Esophagus muscularis mucosa (tissue), 4 donors: Measurements from ENCODE around the gene POU5F2. TPM values are rescaled to one million over a fixed set of nuclear protein-coding genes. Genes with fewer than 3 reads are reported as not detected.

Source experiments
- DNase-seq: peaks from one replicate; pipeline ENCODE4 v3.0.0-alpha.2; 2017; ENCODE audit errors: extremely low spot score
- H3K27ac ChIP-seq, 4 donors: fragments of 200-600 bp; sonication (generic); replicated peaks in 1 of 4; 1 replicate in 3 of 4; 2 replicates in 1 of 4; pipeline ENCODE4 v1.5.1; 2016 to 2019; ENCODE audit warnings: mild to moderate bottlenecking in 1 of 4
- H3K27me3 ChIP-seq, 4 donors: fragments of 200-600 bp; sonication (generic); one replicate each; pipeline versions ENCODE4 v1.5.1 to v1.6.0; 2016 to 2019
- H3K36me3 ChIP-seq, 4 donors: fragments of 200-600 bp; sonication (generic); one replicate each; pipeline ENCODE4 v1.5.1; 2016 to 2019
- H3K4me1 ChIP-seq, 4 donors: fragments of 200-600 bp; sonication (generic); one replicate each; pipeline ENCODE4 v1.5.1; 2016 to 2019
- H3K4me3 ChIP-seq, 4 donors: fragments of 200-600 bp; sonication (generic); 1 replicate in 2 of 4; 2 replicates in 2 of 4; pipeline ENCODE4 v1.5.1; 2016 to 2019; ENCODE audit warnings: mild to moderate bottlenecking in 4 of 4, moderate library complexity in 1 of 4
- H3K9me3 ChIP-seq, 4 donors: fragments of 200-600 bp; sonication (generic); 1 replicate in 3 of 4; 2 replicates in 1 of 4; pipeline ENCODE4 v1.5.1; 2016 to 2019
- EP300 ChIP-seq: sonication (generic); formaldehyde crosslinking; IDR thresholded peaks from one replicate; pipeline ENCODE4 v1.6.1; 2017; ENCODE audit warnings: antibody characterized with exemption
- POLR2A ChIP-seq: fragments of 450-650 bp; IDR thresholded peaks from one replicate; pipeline ENCODE4 v1.6.1; 2017; ENCODE audit warnings: antibody characterized with exemption, moderate library complexity, mild to moderate bottlenecking, low read depth
- POLR2AphosphoS5 ChIP-seq, 2 donors: sonication (generic); formaldehyde crosslinking; IDR thresholded peaks; one replicate each; pipeline ENCODE4 v1.6.1; 2017; ENCODE audit warnings: antibody characterized with exemption in 2 of 2
- WGBS: methylation state at CpG from one replicate; pipeline ENCODE4 v1.1.5; 2018; 5-methylcytosine and 5-hydroxymethylcytosine counted together
- intact Hi-C: fragments of 100-400 bp; cut with DNase I; formaldehyde crosslinking; loops from one replicate; pipeline ENCODE4 v1.15.1; 2023
- total RNA-seq, 4 donors: library from RNA; depleted of rRNA; stranded (reverse); fragments of >200 nt; gene quantifications; one replicate each; pipeline versions ENCODE4 v1.1.0 to v1.2.1, GENCODE V29; 2016
- TF ChIP-seq, protein P1 (sequence below), 3 experiments: fragments of 200-600 bp in 2 of 3; fragments of 450-650 bp in 1 of 3; sonication (generic) in 2 of 3; IDR thresholded peaks; one replicate each; pipeline ENCODE4 v1.5.1; 2017 to 2019; ENCODE audit warnings: antibody characterized with exemption in 3 of 3, mild to moderate bottlenecking in 2 of 3, moderate library complexity in 1 of 3

The POU5F2 gene, protein sequence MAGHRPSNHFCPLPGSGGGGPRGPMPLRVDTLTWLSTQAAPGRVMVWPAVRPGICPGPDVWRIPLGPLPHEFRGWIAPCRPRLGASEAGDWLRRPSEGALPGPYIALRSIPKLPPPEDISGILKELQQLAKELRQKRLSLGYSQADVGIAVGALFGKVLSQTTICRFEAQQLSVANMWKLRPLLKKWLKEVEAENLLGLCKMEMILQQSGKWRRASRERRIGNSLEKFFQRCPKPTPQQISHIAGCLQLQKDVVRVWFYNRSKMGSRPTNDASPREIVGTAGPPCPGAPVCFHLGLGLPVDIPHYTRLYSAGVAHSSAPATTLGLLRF
- 1 to 10 TPM in 3 of 4 donors, under 1 TPM in 1; 0.52 to 2.5 (median 1.2) TPM for total RNA-seq

DNA sequence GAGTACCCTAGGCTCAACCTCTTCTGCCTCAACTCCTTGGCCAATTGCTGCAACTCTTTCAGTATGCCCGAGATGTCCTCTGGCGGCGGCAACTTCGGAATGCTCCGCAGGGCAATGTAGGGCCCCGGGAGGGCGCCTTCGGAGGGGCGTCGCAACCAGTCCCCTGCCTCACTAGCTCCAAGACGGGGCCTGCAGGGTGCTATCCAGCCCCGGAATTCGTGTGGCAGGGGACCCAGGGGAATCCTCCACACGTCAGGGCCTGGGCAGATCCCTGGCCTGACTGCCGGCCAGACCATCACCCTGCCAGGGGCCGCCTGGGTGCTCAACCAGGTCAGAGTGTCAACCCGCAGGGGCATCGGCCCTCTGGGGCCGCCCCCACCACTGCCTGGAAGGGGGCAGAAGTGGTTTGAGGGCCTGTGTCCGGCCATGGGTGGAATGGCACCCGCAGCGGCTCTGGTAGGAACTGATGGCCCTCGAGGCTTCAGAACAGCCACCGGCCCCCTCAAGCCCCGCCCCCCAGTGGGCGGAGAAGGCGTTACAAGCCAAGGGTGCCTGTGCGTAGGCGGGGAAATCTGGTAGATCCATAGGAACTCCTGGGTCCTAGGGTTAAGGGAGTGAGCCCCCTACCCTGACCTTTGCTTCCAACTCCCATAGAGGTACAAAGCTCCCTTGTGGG is at the start of gene POU5F2:
POU5F2 (minus strand) TSS at position 465 of the 676 bp plus-strand sequence; CDS start at position 428, 37 bp downstream.
- intact Hi-C loops, result no loop called here
- no peak within 1 kb of the TSS for H3K4me3 ChIP-seq
- H3K9me3 ChIP-seq, result no peaks in the 10 kb centered on the region
- no peaks in the 10 kb centered on the region for H3K27me3 ChIP-seq
- peaks cover 0 to 14% (median 6%) of the 10 kb centered on the region in 4 donors for H3K36me3 ChIP-seq
- TF ChIP-seq, protein P1, sequence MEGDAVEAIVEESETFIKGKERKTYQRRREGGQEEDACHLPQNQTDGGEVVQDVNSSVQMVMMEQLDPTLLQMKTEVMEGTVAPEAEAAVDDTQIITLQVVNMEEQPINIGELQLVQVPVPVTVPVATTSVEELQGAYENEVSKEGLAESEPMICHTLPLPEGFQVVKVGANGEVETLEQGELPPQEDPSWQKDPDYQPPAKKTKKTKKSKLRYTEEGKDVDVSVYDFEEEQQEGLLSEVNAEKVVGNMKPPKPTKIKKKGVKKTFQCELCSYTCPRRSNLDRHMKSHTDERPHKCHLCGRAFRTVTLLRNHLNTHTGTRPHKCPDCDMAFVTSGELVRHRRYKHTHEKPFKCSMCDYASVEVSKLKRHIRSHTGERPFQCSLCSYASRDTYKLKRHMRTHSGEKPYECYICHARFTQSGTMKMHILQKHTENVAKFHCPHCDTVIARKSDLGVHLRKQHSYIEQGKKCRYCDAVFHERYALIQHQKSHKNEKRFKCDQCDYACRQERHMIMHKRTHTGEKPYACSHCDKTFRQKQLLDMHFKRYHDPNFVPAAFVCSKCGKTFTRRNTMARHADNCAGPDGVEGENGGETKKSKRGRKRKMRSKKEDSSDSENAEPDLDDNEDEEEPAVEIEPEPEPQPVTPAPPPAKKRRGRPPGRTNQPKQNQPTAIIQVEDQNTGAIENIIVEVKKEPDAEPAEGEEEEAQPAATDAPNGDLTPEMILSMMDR (IDR thresholded peaks at IDR 0.05), result no peak
- TF ChIP-seq POLR2AphosphoS5 (IDR thresholded peaks at IDR 0.05), result no peak
- TF ChIP-seq POLR2A, result no peak
- no peak for TF ChIP-seq EP300
- no peak within 1 kb of the TSS for H3K27ac ChIP-seq
- no peak for DNase-seq
- no peaks in the 10 kb centered on the region for H3K4me1 ChIP-seq
- 95% methylated on average over 12 of the region's 29 CpGs for WGBS

DNA sequence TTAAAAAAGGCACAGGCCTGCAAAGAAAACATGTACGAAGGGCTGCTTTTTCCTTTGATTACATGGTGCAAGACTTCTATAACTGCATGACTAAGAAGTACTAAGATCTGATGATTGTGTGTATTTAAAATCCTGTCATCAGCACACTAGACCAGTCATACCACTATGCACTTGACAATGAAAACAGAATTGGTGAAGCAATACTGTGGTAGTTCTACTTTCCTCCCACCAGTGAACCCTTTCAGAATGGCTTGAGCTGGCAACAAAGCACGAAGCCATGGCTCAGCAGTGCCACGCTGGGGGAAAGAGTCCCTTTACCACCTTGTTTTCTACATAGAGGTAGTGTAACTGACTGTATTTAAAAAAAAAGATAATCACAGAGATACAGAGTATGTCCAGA is 49.0 kb upstream of the POU5F2 start:
- intact Hi-C loops, result loop anchor here (10.0 kb wide), 1 partner anchor 186 kb away; no protein-coding TSS in a partner anchor

DNA sequence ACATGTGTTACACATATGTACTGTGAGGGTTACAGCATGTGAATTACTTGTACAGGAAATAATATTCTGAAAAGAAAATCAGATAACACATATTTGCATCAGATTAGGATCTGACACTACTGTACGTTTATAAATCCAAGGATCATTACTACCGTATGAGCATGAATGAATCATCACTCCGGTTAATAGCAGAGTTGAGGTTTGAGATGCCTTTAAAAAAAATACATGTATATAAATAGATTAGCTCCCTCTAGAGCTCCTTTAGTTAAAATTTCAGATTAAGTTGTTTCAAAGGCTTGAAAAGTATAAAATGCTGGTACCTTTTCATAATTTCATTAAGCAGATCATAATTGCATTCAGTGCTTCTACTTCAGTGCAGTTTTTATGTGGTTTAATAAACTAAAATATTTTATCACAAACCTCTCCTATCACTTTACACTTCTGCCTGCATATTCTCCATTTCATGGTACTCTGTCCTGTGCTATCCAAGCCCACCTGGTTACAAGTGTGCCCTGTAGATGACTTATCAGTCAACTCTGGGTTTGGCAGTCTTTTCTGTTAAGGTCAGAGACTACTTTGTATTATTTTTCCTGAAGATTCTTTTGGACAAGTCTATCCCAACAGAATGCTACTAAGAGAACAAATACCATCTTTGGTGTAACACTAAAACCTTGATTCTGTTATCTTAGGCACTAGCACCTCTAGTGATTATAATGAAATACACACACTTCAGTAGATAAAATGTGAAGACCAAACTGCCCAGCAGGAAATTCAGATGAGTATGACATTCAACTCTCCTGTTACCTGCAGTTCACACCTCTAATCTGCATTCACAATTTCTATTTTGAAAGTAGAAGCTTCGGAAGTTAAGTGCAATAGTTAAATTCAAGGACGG is 48.0 kb upstream of the POU5F2 start:
- no peak for DNase-seq
- no peaks in the 10 kb centered on the region for H3K9me3 ChIP-seq
- H3K4me3 ChIP-seq, result no peak overlapping the region
- H3K27me3 ChIP-seq, result no peaks in the 10 kb centered on the region
- H3K27ac ChIP-seq, result no peak overlapping the region
- peaks cover 0 to 11% (median 0%) of the 10 kb centered on the region in 4 donors for H3K4me1 ChIP-seq
- no peak for TF ChIP-seq POLR2AphosphoS5 (IDR thresholded peaks at IDR 0.05)
- no peak for TF ChIP-seq POLR2A
- TF ChIP-seq EP300, result no peak
- TF ChIP-seq, protein P1 (IDR thresholded peaks at IDR 0.05), result no peak
- peaks cover 0 to 2% (median under 1%) of the 10 kb centered on the region in 4 donors for H3K36me3 ChIP-seq
- 53% methylated on average over 5 of the region's 5 CpGs for WGBS
- intact Hi-C loops, result loop anchor here (10.0 kb wide), 1 partner anchor 185 kb away; no protein-coding TSS in a partner anchor

More for the DNA sequence above, 49.0 kb upstream of the POU5F2 start:
- Histone ChIP-seq H3K36me3 (peaks cover 3 to 9% (median 6%) of the 10 kb centered on the region in 4 donors), H3K4me3 (no peak overlapping the region), H3K27me3 (no peaks in the 10 kb centered on the region), H3K4me1 (peaks cover 0 to 11% (median 0%) of the 10 kb centered on the region in 4 donors), H3K27ac (no peak overlapping the region), H3K9me3 (no peaks in the 10 kb centered on the region)
- TF ChIP-seq POLR2A, result no peak
- no peak for TF ChIP-seq EP300
- TF ChIP-seq, protein P1 (IDR thresholded peaks at IDR 0.05), result no peak
- no peak for TF ChIP-seq POLR2AphosphoS5 (IDR thresholded peaks at IDR 0.05)
- no peak for DNase-seq
- WGBS, result 89% methylated on average over 3 of the region's 3 CpGs

DNA sequence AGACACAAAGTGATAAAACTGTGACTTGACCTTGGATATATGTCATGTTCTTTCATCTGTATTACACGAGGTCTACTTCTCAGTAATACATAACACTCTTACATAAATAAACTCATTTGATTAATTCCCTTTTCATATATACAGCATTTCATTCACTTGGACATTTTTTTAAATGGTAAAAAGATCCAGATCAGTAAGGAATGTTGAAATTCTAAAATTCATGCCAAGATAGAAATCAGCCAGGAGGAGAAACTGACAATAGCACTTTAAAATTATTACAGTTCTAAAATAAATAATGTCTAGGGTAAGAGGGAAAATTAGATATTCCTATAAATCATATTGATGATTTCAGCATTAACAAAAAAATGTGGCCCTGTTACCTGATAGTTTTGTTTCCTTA is 46.2 kb upstream of the POU5F2 start:
- intact Hi-C loops, result no loop called here
- no peak for TF ChIP-seq POLR2AphosphoS5 (IDR thresholded peaks at IDR 0.05)
- TF ChIP-seq, protein P1 (IDR thresholded peaks at IDR 0.05), result no peak
- TF ChIP-seq POLR2A, result no peak
- TF ChIP-seq EP300, result no peak
- DNase-seq, result no peak
- Histone ChIP-seq H3K27me3 (no peaks in the 10 kb centered on the region), H3K4me3 (no peak overlapping the region), H3K9me3 (no peaks in the 10 kb centered on the region), H3K27ac (no peak overlapping the region), H3K4me1 (peaks cover 0 to 11% (median 0%) of the 10 kb centered on the region in 4 donors), H3K36me3 (no peaks in the 10 kb centered on the region)
- WGBS, result 40% methylated on average over 1 of the region's 1 CpG
